CD14-positive monocyte (primary cell): ENCODE measurements around the gene CNPY1. TPM values are rescaled to one million over a fixed set of nuclear protein-coding genes. Genes with fewer than 3 reads are reported as not detected.

ENCODE experiments used
- DNase-seq, 3 donors: peaks; one replicate each; pipeline ENCODE4 v3.0.0-alpha.2; 2011 to 2022
- H2AFZ ChIP-seq: 2 replicates; pipeline ENCODE4 v1.6.0; 2012; ENCODE audit warnings: mild to moderate bottlenecking, low read depth, low read length, inconsistent platforms; ENCODE audit not compliant: insufficient read depth, poor library complexity, severe bottlenecking
- H3K27ac ChIP-seq, 2 donors: 1 replicate in 1 of 2; 2 replicates in 1 of 2; pipeline ENCODE4 v1.5.1; 2012 to 2013; ENCODE audit warnings: low read length in 2 of 2, control low read depth in 1 of 2, inconsistent platforms in 1 of 2, low read depth in 1 of 2, mild to moderate bottlenecking in 1 of 2
- H3K27me3 ChIP-seq, 2 donors: one replicate each; pipeline versions ENCODE4 v1.6.0 to v1.6.1; 2011 to 2013; ENCODE audit warnings: low read length in 2 of 2; ENCODE audit not compliant: control insufficient read depth in 2 of 2, insufficient read depth in 2 of 2
- H3K36me3 ChIP-seq, 2 donors: replicated peaks in 1 of 2; 1 replicate in 1 of 2; 2 replicates in 1 of 2; pipeline versions ENCODE4 v1.5.1 to v1.6.1; 2012 to 2013; ENCODE audit warnings: low read length in 2 of 2, control low read depth in 1 of 2, inconsistent platforms in 1 of 2, mild to moderate bottlenecking in 1 of 2; ENCODE audit not compliant: insufficient read depth in 2 of 2, control insufficient read depth in 1 of 2
- H3K4me1 ChIP-seq, 2 donors: 1 replicate in 1 of 2; 2 replicates in 1 of 2; pipeline versions ENCODE4 v1.5.1 to v1.6.1; 2012 to 2013; ENCODE audit warnings: low read length in 2 of 2, control low read depth in 1 of 2, inconsistent platforms in 1 of 2, mild to moderate bottlenecking in 1 of 2, moderate library complexity in 1 of 2; ENCODE audit not compliant: insufficient read depth in 2 of 2, control insufficient read depth in 1 of 2
- H3K4me2 ChIP-seq: replicated peaks from 2 replicates; pipeline ENCODE3; 2012; ENCODE audit warnings: low read length, moderate library complexity, mild to moderate bottlenecking; ENCODE audit not compliant: poor library complexity, severe bottlenecking; ENCODE audit errors: extremely low read depth
- H3K4me3 ChIP-seq, 3 experiments: fragments of 200-600 bp in 1 of 3; sonication (generic) in 1 of 3; replicated peaks in 1 of 3; 1 replicate in 2 of 3; 2 replicates in 1 of 3; pipeline ENCODE4 v1.5.1; 2011 to 2013; ENCODE audit warnings: low read length in 3 of 3, mild to moderate bottlenecking in 3 of 3, control low read depth in 2 of 3, low read depth in 2 of 3, inconsistent platforms in 1 of 3, moderate library complexity in 1 of 3
- H3K79me2 ChIP-seq: 2 replicates; pipeline ENCODE4 v1.6.0; 2012; ENCODE audit warnings: mild to moderate bottlenecking, control low read depth, inconsistent platforms, low read length, moderate library complexity; ENCODE audit not compliant: insufficient read depth
- H3K9ac ChIP-seq: 2 replicates; pipeline ENCODE4 v1.6.0; 2017; ENCODE audit warnings: low read length, mild to moderate bottlenecking; ENCODE audit not compliant: insufficient read depth, poor library complexity, severe bottlenecking
- H3K9me3 ChIP-seq, 2 donors: replicated peaks in 1 of 2; 1 replicate in 1 of 2; 2 replicates in 1 of 2; pipeline versions ENCODE4 v1.5.1 to v1.6.1; 2012 to 2013; ENCODE audit warnings: low read length in 2 of 2, control low read depth in 1 of 2; ENCODE audit not compliant: control insufficient read depth in 1 of 2, insufficient read depth in 1 of 2
- H4K20me1 ChIP-seq: 2 replicates; pipeline ENCODE4 v1.6.0; 2012; ENCODE audit warnings: mild to moderate bottlenecking, low read length, control low read depth, moderate library complexity; ENCODE audit not compliant: insufficient read depth
- H3K27ac Mint-ChIP-seq, 7 donors: one replicate each; pipeline ENCODE4 v1.8.0; 2020; ENCODE audit warnings: mild to moderate bottlenecking in 7 of 7, mixed read lengths in 7 of 7, moderate library complexity in 6 of 7, inconsistent platforms in 2 of 7
- H3K27me3 Mint-ChIP-seq, 3 donors: one replicate each; pipeline ENCODE4 v1.8.0; 2021 to 2022; ENCODE audit warnings: low read depth in 3 of 3, mild to moderate bottlenecking in 3 of 3, mixed read lengths in 3 of 3, moderate library complexity in 3 of 3, inconsistent platforms in 1 of 3
- H3K36me3 Mint-ChIP-seq, 2 donors: one replicate each; pipeline ENCODE4 v1.8.0; 2020; ENCODE audit warnings: mixed read lengths in 2 of 2, inconsistent platforms in 1 of 2, mild to moderate bottlenecking in 1 of 2
- H3K4me1 Mint-ChIP-seq: one replicate; pipeline ENCODE4 v1.8.0; 2020; ENCODE audit warnings: mild to moderate bottlenecking, mixed read lengths
- H3K4me3 Mint-ChIP-seq, 2 donors: one replicate each; pipeline ENCODE4 v1.8.0; 2020; ENCODE audit warnings: mild to moderate bottlenecking in 2 of 2, mixed read lengths in 2 of 2, moderate library complexity in 1 of 2
- H3K9me3 Mint-ChIP-seq, 7 donors: one replicate each; pipeline ENCODE4 v1.8.0; 2020 to 2022; ENCODE audit warnings: mixed read lengths in 7 of 7, mild to moderate bottlenecking in 6 of 7, moderate library complexity in 6 of 7, inconsistent platforms in 2 of 7
- CTCF ChIP-seq: fragments of 200-600 bp; IDR thresholded peaks from one replicate; pipeline ENCODE4 v1.8.0; 2022; ENCODE audit warnings: antibody characterized with exemption, mild to moderate bottlenecking
- WGBS: methylation state at CpG from one replicate; pipeline ENCODE4 v1.1.5; 2013; ENCODE audit warnings: missing lambda C conversion rate; ENCODE audit not compliant: insufficient coverage; 5-methylcytosine and 5-hydroxymethylcytosine counted together
- intact Hi-C, 2 donors: fragments of 100-400 bp; cut with micrococcal nuclease; formaldehyde crosslinking; loops; one replicate each; pipeline versions ENCODE4 v1.15.0 to v1.15.1; 2023
- polyA plus RNA-seq, 3 donors: library from polyadenylated mRNA; depleted of rRNA in 1 of 3; unstranded in 2 of 3; stranded (reverse) in 1 of 3; fragments of 300-500 nt in 2 of 3; fragments of >200 nt in 1 of 3; fragmentation: Illumina TruSeq in 2 of 3; gene quantifications; 1 replicate in 2 of 3; 2 replicates in 1 of 3; pipeline ENCODE4 v1.2.3, GENCODE V29; 2012 to 2021

Gene CNPY1
- polyA plus RNA-seq, 3 donors: not detected

GRCh38 chr7:155570171-155570958, 24.0 kb upstream of the CNPY1 start:
- Mint-ChIP-seq H3K4me3 (no peak overlapping the region), H3K9me3 (peaks cover 0 to 2% (median 0%) of the 10 kb centered on the region in 7 donors), H3K27me3 (peaks cover 0 to 21% (median 15%) of the 10 kb centered on the region in 3 donors), H3K36me3 (no peaks in the 10 kb centered on the region), H3K27ac (no peak overlapping the region), H3K4me1 (peaks cover 9% of the 10 kb centered on the region)
- H3K36me3 ChIP-seq: no peaks in the 10 kb centered on the region
- 94% methylated on average over 15 of the region's 28 CpGs for WGBS
- no peaks in the 10 kb centered on the region for H3K27me3 ChIP-seq
- TF ChIP-seq CTCF: no peak
- no peak overlapping the region for H3K27ac ChIP-seq
- H3K9ac ChIP-seq: no peak overlapping the region
- H3K4me2 ChIP-seq: no peak overlapping the region
- no peaks in the 10 kb centered on the region for H3K4me1 ChIP-seq
- intact Hi-C loops: no loop called here
- H4K20me1 ChIP-seq: no peaks in the 10 kb centered on the region
- H3K4me3 ChIP-seq: no peak overlapping the region
- no peak overlapping the region for H2AFZ ChIP-seq
- H3K79me2 ChIP-seq: no peaks in the 10 kb centered on the region
- H3K9me3 ChIP-seq: no peaks in the 10 kb centered on the region
- no peak for DNase-seq

GRCh38 chr7:155569681-155570080, 23.3 kb upstream of the CNPY1 start:
- Histone ChIP-seq H3K4me3 (no peak overlapping the region), H3K9ac (no peak overlapping the region), H3K27ac (no peak overlapping the region), H2AFZ (no peak overlapping the region), H3K36me3 (no peaks in the 10 kb centered on the region), H3K27me3 (no peaks in the 10 kb centered on the region), H3K9me3 (no peaks in the 10 kb centered on the region), H3K4me2 (no peak overlapping the region), H4K20me1 (no peaks in the 10 kb centered on the region), H3K79me2 (no peaks in the 10 kb centered on the region), H3K4me1 (no peaks in the 10 kb centered on the region)
- intact Hi-C loops: no loop called here
- H3K27ac Mint-ChIP-seq: peak overlapping the region in 1 of 7 donors; percentile 52
- no peak overlapping the region for H3K4me3 Mint-ChIP-seq
- H3K4me1 Mint-ChIP-seq: peaks cover 9% of the 10 kb centered on the region
- TF ChIP-seq CTCF: no peak
- H3K9me3 Mint-ChIP-seq: peaks cover 0 to 4% (median 0%) of the 10 kb centered on the region in 7 donors
- no peak for DNase-seq
- peaks cover 0 to 23% (median 15%) of the 10 kb centered on the region in 3 donors for H3K27me3 Mint-ChIP-seq
- no peaks in the 10 kb centered on the region for H3K36me3 Mint-ChIP-seq
- 95% methylated on average over 10 of the region's 11 CpGs for WGBS
